Keratinocyte (primary cell): ENCODE measurements around the gene FAM107B.

Experiments
- CTCF ChIP-seq, 3 experiments: IDR thresholded peaks in 1 of 3; conservative IDR thresholded peaks in 1 of 3; optimal IDR thresholded peaks in 1 of 3; 2 replicates in 2 of 3; 3 replicates in 1 of 3; pipeline versions ENCODE3 to v1.5.1; 2011; ENCODE audit warnings: low read length in 3 of 3, mild to moderate bottlenecking in 3 of 3, moderate library complexity in 2 of 3, control low read depth in 1 of 3, inconsistent platforms in 1 of 3; ENCODE audit not compliant: insufficient read depth in 2 of 3; ENCODE audit errors: extremely low read depth in 1 of 3
- EZH2 ChIP-seq: IDR thresholded peaks from one replicate; pipeline ENCODE4 v1.6.1; 2012; ENCODE audit warnings: inconsistent platforms, mild to moderate bottlenecking, low read length, moderate library complexity

GRCh38 chr10:14553448-14553847, 221.2 kb downstream of the FAM107B start:
- TF ChIP-seq CTCF (optimal IDR thresholded peaks at IDR 0.05 in 1 of 3, IDR thresholded peaks at IDR 0.05 in 1 of 3, conservative IDR thresholded peaks at IDR 0.05 in 1 of 3; ENCODE audit: extremely low read depth in 1 of 3, insufficient read depth in 2 of 3, low read length in 3 of 3) (no peak), EZH2 (no peak)
